Panc1 (cell line): ENCODE data around the gene TSPAN2. TPM values are rescaled to one million over a fixed set of nuclear protein-coding genes. Genes with fewer than 3 reads are reported as not detected.

Source experiments
- ATAC-seq: fragments of 200-7000 bp; cut with Tn5 transposase; 2 replicates; pipeline ENCODE4 v1.9.1; 2020; ENCODE audit warnings: mild to moderate bottlenecking, moderate library complexity
- BruUV-seq: library from RNA; stranded (reverse); fragments of 400-500 nt; replicated peaks from 2 replicates; lab custom pipeline; 2021; lab: Mats Ljungman, UMichigan
- CTCF ChIA-PET: fragments of 300-600 bp; sonication (Branson Sonifier 250); formaldehyde crosslinking; loops from one replicate; lab custom pipeline; 2022; ENCODE audit warnings: antibody characterized with exemption; lab: Charles Lee
- POLR2A ChIA-PET: fragments of 300-600 bp; sonication (Branson Sonifier 250); formaldehyde crosslinking; loops from one replicate; lab custom pipeline; 2022; ENCODE audit warnings: antibody characterized with exemption; lab: Charles Lee
- DNase-seq: peaks from one replicate; pipeline ENCODE4 v3.0.0-alpha.2; 2010; ENCODE audit warnings: low read depth, low spot score
- H3K27ac ChIP-seq: 2 replicates; pipeline ENCODE4 v1.5.1; 2011; ENCODE audit warnings: mild to moderate bottlenecking, low read length, inconsistent platforms
- H3K27me3 ChIP-seq: fragments of 200-500 bp; sonication (Bioruptor generic); 2 replicates; pipeline ENCODE4 v1.6.0; 2014; ENCODE audit warnings: low read length, inconsistent platforms; ENCODE audit not compliant: control insufficient read depth, insufficient read depth
- H3K36me3 ChIP-seq: fragments of 200-500 bp; sonication (Bioruptor generic); 2 replicates; pipeline ENCODE4 v1.5.1; 2014; ENCODE audit warnings: inconsistent platforms, mild to moderate bottlenecking, low read length, moderate library complexity; ENCODE audit not compliant: control insufficient read depth, insufficient read depth
- H3K4me1 ChIP-seq: 2 replicates; pipeline ENCODE4 v1.5.1; 2011; ENCODE audit warnings: inconsistent platforms, mild to moderate bottlenecking, low read length, moderate library complexity; ENCODE audit not compliant: control insufficient read depth, insufficient read depth
- H3K4me3 ChIP-seq, 2 experiments: 2 replicates each; pipeline ENCODE4 v1.5.1; 2011 to 2012; ENCODE audit warnings: low read depth in 2 of 2, low read length in 2 of 2, mild to moderate bottlenecking in 2 of 2, inconsistent platforms in 1 of 2, moderate library complexity in 1 of 2
- H3K9me3 ChIP-seq: fragments of 200-500 bp; sonication (Bioruptor generic); 2 replicates; pipeline ENCODE4 v1.5.1; 2014; ENCODE audit warnings: low read depth, mild to moderate bottlenecking, inconsistent platforms, low read length, moderate library complexity; ENCODE audit not compliant: control insufficient read depth, insufficient read depth
- POLR2AphosphoS5 ChIP-seq: IDR thresholded peaks from 2 replicates; pipeline ENCODE4 v1.6.1; 2012; ENCODE audit warnings: mild to moderate bottlenecking, low read depth, low read length, moderate library complexity
- SIN3A ChIP-seq: IDR thresholded peaks from 2 replicates; pipeline ENCODE4 v1.6.1; 2012; ENCODE audit warnings: low read depth, mild to moderate bottlenecking, low read length, moderate library complexity, borderline replicate concordance; ENCODE audit not compliant: insufficient read depth
- TCF7L2 ChIP-seq: IDR thresholded peaks from 2 replicates; pipeline ENCODE4 v1.6.1; 2011; ENCODE audit warnings: mild to moderate bottlenecking, low read depth, low read length, inconsistent platforms
- in situ Hi-C: cut with HindIII; loops from 2 replicates; pipeline ENCODE4 v1.10.0; 2016; ENCODE audit warnings: low sequenced_read_pairs, low pct_unique_long_range_greater_than_20kb
- intact Hi-C: fragments of 100-400 bp; cut with micrococcal nuclease; formaldehyde crosslinking; loops from one replicate; pipeline ENCODE4 v1.10.0; 2022; ENCODE audit not compliant: unreplicated experiment
- total RNA-seq: library from RNA; stranded (reverse); gene quantifications from one replicate; pipeline ENCODE4 v1.2.1, GENCODE V29; 2021; ENCODE audit not compliant: unreplicated experiment
- TF ChIP-seq, protein P1 (sequence below), 2 experiments: IDR thresholded peaks; 2 replicates each; pipeline ENCODE4 v1.6.1; 2011 to 2012; ENCODE audit warnings: low read depth in 2 of 2, control low read depth in 1 of 2, low read length in 1 of 2, mild to moderate bottlenecking in 1 of 2, moderate library complexity in 1 of 2; ENCODE audit not compliant: insufficient read depth in 1 of 2
- TF ChIP-seq, protein P2 (sequence below): fragments of 450-650 bp; IDR thresholded peaks from 2 replicates; pipeline ENCODE4 v1.5.1; 2017; ENCODE audit warnings: mild to moderate bottlenecking

TSPAN2 gene
- total RNA-seq, 1 experiment from 2014 or later = not detected

DNA sequence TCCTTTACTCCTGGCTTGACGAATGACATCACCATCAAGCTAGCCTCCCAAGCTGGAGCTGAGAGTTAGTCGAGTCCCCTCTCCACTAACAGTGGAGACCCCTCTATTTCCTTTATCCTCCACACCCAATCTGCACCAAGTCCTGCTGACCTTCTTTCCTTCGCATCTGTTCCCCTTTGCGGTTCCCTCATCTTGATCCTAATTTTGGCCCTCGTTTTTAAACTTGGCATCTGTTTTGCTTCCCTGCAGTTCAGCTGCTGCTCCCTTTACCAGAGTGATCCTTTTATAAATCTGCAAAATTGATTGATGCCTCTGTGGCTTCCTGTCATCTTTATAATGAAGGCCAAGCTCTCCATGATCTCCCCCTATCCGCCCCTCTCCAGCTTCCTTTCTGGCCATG is 49.0 kb upstream of the TSPAN2 start:
- POLR2A ChIA-PET = no interaction called here
- Histone ChIP-seq H3K27ac (no peak overlapping the region), H3K27me3 (no peaks in the 10 kb centered on the region), H3K4me1 (no peaks in the 10 kb centered on the region), H3K4me3 (no peak overlapping the region), H3K36me3 (no peaks in the 10 kb centered on the region), H3K9me3 (no peaks in the 10 kb centered on the region)
- in situ Hi-C loops = no loop called here
- intact Hi-C loops = loop anchor here (5.0 kb wide), 2 partner anchors 459 to 634 kb away; no protein-coding TSS in a partner anchor
- DNase-seq (no peak), ATAC-seq (no peak)
- TF ChIP-seq, protein P1, sequence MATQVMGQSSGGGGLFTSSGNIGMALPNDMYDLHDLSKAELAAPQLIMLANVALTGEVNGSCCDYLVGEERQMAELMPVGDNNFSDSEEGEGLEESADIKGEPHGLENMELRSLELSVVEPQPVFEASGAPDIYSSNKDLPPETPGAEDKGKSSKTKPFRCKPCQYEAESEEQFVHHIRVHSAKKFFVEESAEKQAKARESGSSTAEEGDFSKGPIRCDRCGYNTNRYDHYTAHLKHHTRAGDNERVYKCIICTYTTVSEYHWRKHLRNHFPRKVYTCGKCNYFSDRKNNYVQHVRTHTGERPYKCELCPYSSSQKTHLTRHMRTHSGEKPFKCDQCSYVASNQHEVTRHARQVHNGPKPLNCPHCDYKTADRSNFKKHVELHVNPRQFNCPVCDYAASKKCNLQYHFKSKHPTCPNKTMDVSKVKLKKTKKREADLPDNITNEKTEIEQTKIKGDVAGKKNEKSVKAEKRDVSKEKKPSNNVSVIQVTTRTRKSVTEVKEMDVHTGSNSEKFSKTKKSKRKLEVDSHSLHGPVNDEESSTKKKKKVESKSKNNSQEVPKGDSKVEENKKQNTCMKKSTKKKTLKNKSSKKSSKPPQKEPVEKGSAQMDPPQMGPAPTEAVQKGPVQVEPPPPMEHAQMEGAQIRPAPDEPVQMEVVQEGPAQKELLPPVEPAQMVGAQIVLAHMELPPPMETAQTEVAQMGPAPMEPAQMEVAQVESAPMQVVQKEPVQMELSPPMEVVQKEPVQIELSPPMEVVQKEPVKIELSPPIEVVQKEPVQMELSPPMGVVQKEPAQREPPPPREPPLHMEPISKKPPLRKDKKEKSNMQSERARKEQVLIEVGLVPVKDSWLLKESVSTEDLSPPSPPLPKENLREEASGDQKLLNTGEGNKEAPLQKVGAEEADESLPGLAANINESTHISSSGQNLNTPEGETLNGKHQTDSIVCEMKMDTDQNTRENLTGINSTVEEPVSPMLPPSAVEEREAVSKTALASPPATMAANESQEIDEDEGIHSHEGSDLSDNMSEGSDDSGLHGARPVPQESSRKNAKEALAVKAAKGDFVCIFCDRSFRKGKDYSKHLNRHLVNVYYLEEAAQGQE (IDR thresholded peaks at IDR 0.05; ENCODE audit: insufficient read depth in 1 of 2, low read depth in 2 of 2, low read length in 1 of 2) = no peak
- TF ChIP-seq, protein P2, sequence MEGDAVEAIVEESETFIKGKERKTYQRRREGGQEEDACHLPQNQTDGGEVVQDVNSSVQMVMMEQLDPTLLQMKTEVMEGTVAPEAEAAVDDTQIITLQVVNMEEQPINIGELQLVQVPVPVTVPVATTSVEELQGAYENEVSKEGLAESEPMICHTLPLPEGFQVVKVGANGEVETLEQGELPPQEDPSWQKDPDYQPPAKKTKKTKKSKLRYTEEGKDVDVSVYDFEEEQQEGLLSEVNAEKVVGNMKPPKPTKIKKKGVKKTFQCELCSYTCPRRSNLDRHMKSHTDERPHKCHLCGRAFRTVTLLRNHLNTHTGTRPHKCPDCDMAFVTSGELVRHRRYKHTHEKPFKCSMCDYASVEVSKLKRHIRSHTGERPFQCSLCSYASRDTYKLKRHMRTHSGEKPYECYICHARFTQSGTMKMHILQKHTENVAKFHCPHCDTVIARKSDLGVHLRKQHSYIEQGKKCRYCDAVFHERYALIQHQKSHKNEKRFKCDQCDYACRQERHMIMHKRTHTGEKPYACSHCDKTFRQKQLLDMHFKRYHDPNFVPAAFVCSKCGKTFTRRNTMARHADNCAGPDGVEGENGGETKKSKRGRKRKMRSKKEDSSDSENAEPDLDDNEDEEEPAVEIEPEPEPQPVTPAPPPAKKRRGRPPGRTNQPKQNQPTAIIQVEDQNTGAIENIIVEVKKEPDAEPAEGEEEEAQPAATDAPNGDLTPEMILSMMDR = no peak
- TF ChIP-seq SIN3A (no peak), TCF7L2 (no peak), POLR2AphosphoS5 (no peak)
- CTCF ChIA-PET = interaction anchor here (0.6 to 1.2 kb wide), 2 partner anchors 286 to 458 kb away, joined by 3 to 5 read pairs; no protein-coding TSS in a partner anchor
- no TSS peak for BruUV-seq

DNA sequence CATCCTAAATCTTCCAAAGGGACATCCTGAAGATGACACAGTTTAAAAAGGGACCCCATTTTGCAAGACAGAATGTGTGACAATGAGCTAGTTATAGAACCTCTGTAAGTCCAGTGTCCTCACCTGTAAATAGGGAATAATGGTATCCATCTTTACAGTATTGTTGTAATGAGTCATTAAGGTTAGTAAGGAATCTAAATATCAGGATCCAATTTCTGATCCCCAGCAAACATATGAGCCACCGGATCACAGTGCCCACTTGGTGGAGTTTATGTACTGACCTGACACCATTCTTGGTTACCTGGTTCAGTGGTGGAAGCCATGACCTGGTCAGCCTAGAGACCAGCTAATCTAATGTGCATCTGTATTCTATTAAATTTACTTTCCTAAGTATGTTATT is 47.9 kb upstream of the TSPAN2 start:
- Histone ChIP-seq H3K4me1 (no peaks in the 10 kb centered on the region), H3K27me3 (no peaks in the 10 kb centered on the region), H3K9me3 (no peaks in the 10 kb centered on the region), H3K4me3 (no peak overlapping the region), H3K27ac (no peak overlapping the region), H3K36me3 (no peaks in the 10 kb centered on the region)
- CTCF ChIA-PET = interaction anchor here (0.6 to 1.2 kb wide), 2 partner anchors 459 to 1301 kb away, joined by 3 to 5 read pairs; no protein-coding TSS in a partner anchor
- TF ChIP-seq TCF7L2 (no peak), SIN3A (no peak), POLR2AphosphoS5 (no peak)
- TF ChIP-seq, protein P1 (IDR thresholded peaks at IDR 0.05; ENCODE audit: insufficient read depth in 1 of 2, low read depth in 2 of 2, low read length in 1 of 2) = no peak
- TF ChIP-seq, protein P2 = no peak
- ATAC-seq (no peak), DNase-seq (no peak)
- in situ Hi-C loops = no loop called here
- POLR2A ChIA-PET = no interaction called here
- intact Hi-C loops = loop anchor here (5.0 kb wide), 2 partner anchors 460 to 635 kb away; no protein-coding TSS in a partner anchor
- no TSS peak for BruUV-seq
